HepG2 (cell line): Measurements from ENCODE around the gene C6orf62. TPM values are rescaled to one million over a fixed set of nuclear protein-coding genes. Genes with fewer than 3 reads are reported as not detected.

Experiments
- DNMT3B ChIP-seq: conservative IDR thresholded peaks from 2 replicates; pipeline ENCODE4 v1.6.1; 2016; ENCODE audit warnings: missing biosample characterization, control low read depth
- JARID2 ChIP-seq: sonication (generic); formaldehyde crosslinking; IDR thresholded peaks from 2 replicates; pipeline ENCODE4 v1.8.1; 2023; ENCODE audit warnings: missing genetic modification reagents, inconsistent platforms; ENCODE audit not compliant: insufficient replicate concordance
- MATR3 ChIP-seq: sonication (generic); formaldehyde crosslinking; IDR thresholded peaks from 2 replicates; pipeline ENCODE4 v1.4.0; 2020; ENCODE audit warnings: missing genetic modification reagents
- MXD4 ChIP-seq: IDR thresholded peaks from 2 replicates; pipeline ENCODE4 v1.6.1; 2016; ENCODE audit warnings: mild to moderate bottlenecking, missing biosample characterization, missing genetic modification reagents
- PPARG ChIP-seq: conservative IDR thresholded peaks from 2 replicates; pipeline ENCODE4 v1.6.1; 2016; ENCODE audit warnings: missing biosample characterization, missing genetic modification reagents
- SETDB1 ChIP-seq: sonication (generic); formaldehyde crosslinking; IDR thresholded peaks from 2 replicates; pipeline ENCODE4 v1.5.1; 2020; ENCODE audit warnings: missing genetic modification reagents, mild to moderate bottlenecking, borderline replicate concordance
- SP1 ChIP-seq, 2 experiments: fragments of 450-650 bp in 1 of 2; sonication (generic) in 1 of 2; formaldehyde crosslinking in 1 of 2; IDR thresholded peaks; 2 replicates each; pipeline versions ENCODE4 v1.4.0 to v1.6.1; 2016 to 2020; ENCODE audit warnings: missing genetic modification reagents in 1 of 2
- SRSF9 ChIP-seq: fragments of 200-400 bp; formaldehyde crosslinking; IDR thresholded peaks from 2 replicates; pipeline ENCODE4 v1.6.1; 2018; ENCODE audit warnings: borderline replicate concordance, mild to moderate bottlenecking, low read depth, low read length; ENCODE audit not compliant: insufficient read depth, poor library complexity, severe bottlenecking
- SSRP1 ChIP-seq: IDR thresholded peaks from 2 replicates; pipeline ENCODE4 v1.6.1; 2016; ENCODE audit warnings: control low read depth
- ZNF816 ChIP-seq: sonication (generic); formaldehyde crosslinking; IDR thresholded peaks from 2 replicates; pipeline ENCODE4 v1.8.0; 2022; ENCODE audit warnings: missing genetic modification reagents, mild to moderate bottlenecking, borderline replicate concordance
- polyA plus RNA-seq, 8 experiments: library from polyadenylated mRNA; depleted of rRNA in 3 of 8; stranded (reverse) in 7 of 8; unstranded in 1 of 8; fragments of >200 nt; fragmentation: Illumina TruSeq in 4 of 8; extraction: Trizol in 4 of 8; gene quantifications; 2 replicates each; pipeline versions ENCODE4 v1.2.1 to v1.2.3, GENCODE V29; 2011 to 2016; ENCODE audit warnings: low read depth in 4 of 8, missing spikeins in 1 of 8, mixed read lengths in 1 of 8; ENCODE audit not compliant: insufficient read depth in 1 of 8
- total RNA-seq, 5 experiments: library from RNA; depleted of rRNA; stranded (reverse); fragments of >200 nt; fragmentation: Illumina TruSeq; extraction: Trizol; gene quantifications; 2 replicates each; pipeline ENCODE4 v1.2.3, GENCODE V29; 2016; ENCODE audit warnings: low read depth in 1 of 5
- TF ChIP-seq, protein P1 (sequence below): sonication (generic); formaldehyde crosslinking; IDR thresholded peaks from 2 replicates; pipeline ENCODE4 v1.8.1; 2022; ENCODE audit warnings: mild to moderate bottlenecking, missing genetic modification reagents
- TF ChIP-seq, protein P2 (sequence below): sonication (generic); formaldehyde crosslinking; IDR thresholded peaks from 2 replicates; pipeline ENCODE4 v1.4.0; 2020; ENCODE audit warnings: low read depth, missing genetic modification reagents
- TF ChIP-seq, protein P3 (sequence below): sonication (generic); formaldehyde crosslinking; IDR thresholded peaks from 2 replicates; pipeline ENCODE4 v1.9.0; 2021; ENCODE audit warnings: missing genetic modification reagents, borderline replicate concordance
- TF ChIP-seq, protein P4 (sequence below): sonication (generic); formaldehyde crosslinking; IDR thresholded peaks from 2 replicates; pipeline ENCODE4 v1.4.0; 2020; ENCODE audit warnings: mild to moderate bottlenecking, low read depth, missing genetic modification reagents
- TF ChIP-seq, protein P5 (sequence below): sonication (generic); formaldehyde crosslinking; IDR thresholded peaks from 2 replicates; pipeline ENCODE4 v1.4.0; 2020; ENCODE audit warnings: mild to moderate bottlenecking, missing genetic modification reagents
- TF ChIP-seq, protein P6 (sequence below): conservative IDR thresholded peaks from 2 replicates; pipeline ENCODE4 v1.6.1; 2018; ENCODE audit warnings: missing genetic modification reagents

Gene C6orf62
- total and polyA plus RNA-seq, 2 of the 13 experiments (the other 11 are each of a cell fraction or from before 2014, with no cell fraction given) = 54.8 to 90.4 TPM

DNA sequence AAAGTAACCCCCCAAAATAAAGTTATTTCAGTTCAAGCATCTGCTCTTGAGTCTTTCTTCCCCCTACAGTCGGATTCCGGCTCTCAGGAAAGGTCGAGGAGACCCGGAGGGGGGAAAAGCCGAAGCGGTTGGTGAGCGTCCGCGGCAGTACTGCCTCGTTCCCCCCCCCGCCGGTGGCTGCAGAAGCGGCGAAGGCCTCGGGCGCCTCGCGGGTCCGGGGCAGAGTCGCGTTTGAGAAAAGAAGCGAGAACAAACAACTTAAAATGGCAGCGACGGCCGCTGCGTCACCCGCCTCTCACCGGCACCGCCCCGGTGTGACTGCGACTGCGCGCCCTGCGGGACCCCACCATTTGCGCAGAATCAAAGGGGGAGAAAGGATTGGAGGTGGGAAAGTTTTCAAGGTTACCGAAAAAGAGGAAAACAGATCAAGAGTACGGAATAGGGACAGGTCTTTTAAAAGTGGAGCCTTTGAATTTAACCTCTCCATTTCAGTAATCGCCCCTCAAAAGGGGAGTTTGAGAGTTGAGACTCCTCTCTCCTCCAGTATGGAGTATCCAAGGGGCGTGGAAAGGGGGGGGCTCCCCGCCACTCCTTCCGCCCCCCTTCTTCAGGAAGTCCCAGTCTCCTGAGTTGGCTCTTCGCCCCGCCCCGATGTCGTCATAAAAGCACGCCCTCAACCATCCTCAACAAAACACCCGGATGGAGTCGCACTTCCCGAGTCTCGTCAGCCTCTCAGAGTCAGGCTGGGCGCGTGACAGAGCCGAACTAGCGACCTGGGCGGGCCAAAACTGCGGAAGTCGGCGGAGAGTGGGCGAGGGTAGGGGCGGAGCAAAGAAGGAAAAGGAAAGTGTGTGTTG, 1.9 kb upstream of the C6orf62 start (continued):
- TF ChIP-seq SRSF9 (no peak), SP1 (IDR thresholded peaks at IDR 0.05) (peak; percentile 75; the same call in 1 of the 2 replicates), SP1 (CRISPR knock-in tag; IDR thresholded peaks at IDR 0.05) (peak; percentile 89), ZNF816 (CRISPR knock-in tag) (peak; percentile 97), SSRP1 (CRISPR knock-in tag) (no peak), MXD4 (CRISPR knock-in tag) (no peak), SETDB1 (CRISPR knock-in tag) (no peak), DNMT3B (peak; percentile 93), MATR3 (CRISPR knock-in tag) (no peak), JARID2 (CRISPR knock-in tag) (no peak), PPARG (CRISPR knock-in tag) (peak; percentile 71)
- TF ChIP-seq, protein P1, sequence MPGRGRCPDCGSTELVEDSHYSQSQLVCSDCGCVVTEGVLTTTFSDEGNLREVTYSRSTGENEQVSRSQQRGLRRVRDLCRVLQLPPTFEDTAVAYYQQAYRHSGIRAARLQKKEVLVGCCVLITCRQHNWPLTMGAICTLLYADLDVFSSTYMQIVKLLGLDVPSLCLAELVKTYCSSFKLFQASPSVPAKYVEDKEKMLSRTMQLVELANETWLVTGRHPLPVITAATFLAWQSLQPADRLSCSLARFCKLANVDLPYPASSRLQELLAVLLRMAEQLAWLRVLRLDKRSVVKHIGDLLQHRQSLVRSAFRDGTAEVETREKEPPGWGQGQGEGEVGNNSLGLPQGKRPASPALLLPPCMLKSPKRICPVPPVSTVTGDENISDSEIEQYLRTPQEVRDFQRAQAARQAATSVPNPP = no peak
- TF ChIP-seq, protein P2, sequence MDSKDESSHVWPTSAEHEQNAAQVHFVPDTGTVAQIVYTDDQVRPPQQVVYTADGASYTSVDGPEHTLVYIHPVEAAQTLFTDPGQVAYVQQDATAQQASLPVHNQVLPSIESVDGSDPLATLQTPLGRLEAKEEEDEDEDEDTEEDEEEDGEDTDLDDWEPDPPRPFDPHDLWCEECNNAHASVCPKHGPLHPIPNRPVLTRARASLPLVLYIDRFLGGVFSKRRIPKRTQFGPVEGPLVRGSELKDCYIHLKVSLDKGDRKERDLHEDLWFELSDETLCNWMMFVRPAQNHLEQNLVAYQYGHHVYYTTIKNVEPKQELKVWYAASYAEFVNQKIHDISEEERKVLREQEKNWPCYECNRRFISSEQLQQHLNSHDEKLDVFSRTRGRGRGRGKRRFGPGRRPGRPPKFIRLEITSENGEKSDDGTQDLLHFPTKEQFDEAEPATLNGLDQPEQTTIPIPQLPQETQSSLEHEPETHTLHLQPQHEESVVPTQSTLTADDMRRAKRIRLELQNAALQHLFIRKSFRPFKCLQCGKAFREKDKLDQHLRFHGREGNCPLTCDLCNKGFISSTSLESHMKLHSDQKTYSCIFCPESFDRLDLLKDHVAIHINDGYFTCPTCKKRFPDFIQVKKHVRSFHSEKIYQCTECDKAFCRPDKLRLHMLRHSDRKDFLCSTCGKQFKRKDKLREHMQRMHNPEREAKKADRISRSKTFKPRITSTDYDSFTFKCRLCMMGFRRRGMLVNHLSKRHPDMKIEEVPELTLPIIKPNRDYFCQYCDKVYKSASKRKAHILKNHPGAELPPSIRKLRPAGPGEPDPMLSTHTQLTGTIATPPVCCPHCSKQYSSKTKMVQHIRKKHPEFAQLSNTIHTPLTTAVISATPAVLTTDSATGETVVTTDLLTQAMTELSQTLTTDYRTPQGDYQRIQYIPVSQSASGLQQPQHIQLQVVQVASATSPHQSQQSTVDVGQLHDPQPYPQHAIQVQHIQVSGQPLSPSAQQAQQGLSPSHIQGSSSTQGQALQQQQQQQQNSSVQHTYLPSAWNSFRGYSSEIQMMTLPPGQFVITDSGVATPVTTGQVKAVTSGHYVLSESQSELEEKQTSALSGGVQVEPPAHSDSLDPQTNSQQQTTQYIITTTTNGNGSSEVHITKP (CRISPR knock-in tag) = peak; percentile 100
- TF ChIP-seq, protein P3, sequence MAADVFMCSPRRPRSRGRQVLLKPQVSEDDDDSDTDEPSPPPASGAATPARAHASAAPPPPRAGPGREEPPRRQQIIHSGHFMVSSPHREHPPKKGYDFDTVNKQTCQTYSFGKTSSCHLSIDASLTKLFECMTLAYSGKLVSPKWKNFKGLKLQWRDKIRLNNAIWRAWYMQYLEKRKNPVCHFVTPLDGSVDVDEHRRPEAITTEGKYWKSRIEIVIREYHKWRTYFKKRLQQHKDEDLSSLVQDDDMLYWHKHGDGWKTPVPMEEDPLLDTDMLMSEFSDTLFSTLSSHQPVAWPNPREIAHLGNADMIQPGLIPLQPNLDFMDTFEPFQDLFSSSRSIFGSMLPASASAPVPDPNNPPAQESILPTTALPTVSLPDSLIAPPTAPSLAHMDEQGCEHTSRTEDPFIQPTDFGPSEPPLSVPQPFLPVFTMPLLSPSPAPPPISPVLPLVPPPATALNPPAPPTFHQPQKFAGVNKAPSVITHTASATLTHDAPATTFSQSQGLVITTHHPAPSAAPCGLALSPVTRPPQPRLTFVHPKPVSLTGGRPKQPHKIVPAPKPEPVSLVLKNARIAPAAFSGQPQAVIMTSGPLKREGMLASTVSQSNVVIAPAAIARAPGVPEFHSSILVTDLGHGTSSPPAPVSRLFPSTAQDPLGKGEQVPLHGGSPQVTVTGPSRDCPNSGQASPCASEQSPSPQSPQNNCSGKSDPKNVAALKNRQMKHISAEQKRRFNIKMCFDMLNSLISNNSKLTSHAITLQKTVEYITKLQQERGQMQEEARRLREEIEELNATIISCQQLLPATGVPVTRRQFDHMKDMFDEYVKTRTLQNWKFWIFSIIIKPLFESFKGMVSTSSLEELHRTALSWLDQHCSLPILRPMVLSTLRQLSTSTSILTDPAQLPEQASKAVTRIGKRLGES (CRISPR knock-in tag) = 0 out of 2 replicates have a peak, but pooled peaks have one; percentile 28
- TF ChIP-seq, protein P4, sequence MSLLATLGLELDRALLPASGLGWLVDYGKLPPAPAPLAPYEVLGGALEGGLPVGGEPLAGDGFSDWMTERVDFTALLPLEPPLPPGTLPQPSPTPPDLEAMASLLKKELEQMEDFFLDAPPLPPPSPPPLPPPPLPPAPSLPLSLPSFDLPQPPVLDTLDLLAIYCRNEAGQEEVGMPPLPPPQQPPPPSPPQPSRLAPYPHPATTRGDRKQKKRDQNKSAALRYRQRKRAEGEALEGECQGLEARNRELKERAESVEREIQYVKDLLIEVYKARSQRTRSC = no peak
- TF ChIP-seq, protein P5, sequence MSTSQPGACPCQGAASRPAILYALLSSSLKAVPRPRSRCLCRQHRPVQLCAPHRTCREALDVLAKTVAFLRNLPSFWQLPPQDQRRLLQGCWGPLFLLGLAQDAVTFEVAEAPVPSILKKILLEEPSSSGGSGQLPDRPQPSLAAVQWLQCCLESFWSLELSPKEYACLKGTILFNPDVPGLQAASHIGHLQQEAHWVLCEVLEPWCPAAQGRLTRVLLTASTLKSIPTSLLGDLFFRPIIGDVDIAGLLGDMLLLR = no peak
- TF ChIP-seq, protein P6, sequence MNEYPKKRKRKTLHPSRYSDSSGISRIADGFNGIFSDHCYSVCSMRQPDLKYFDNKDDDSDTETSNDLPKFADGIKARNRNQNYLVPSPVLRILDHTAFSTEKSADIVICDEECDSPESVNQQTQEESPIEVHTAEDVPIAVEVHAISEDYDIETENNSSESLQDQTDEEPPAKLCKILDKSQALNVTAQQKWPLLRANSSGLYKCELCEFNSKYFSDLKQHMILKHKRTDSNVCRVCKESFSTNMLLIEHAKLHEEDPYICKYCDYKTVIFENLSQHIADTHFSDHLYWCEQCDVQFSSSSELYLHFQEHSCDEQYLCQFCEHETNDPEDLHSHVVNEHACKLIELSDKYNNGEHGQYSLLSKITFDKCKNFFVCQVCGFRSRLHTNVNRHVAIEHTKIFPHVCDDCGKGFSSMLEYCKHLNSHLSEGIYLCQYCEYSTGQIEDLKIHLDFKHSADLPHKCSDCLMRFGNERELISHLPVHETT (CRISPR knock-in tag) = no peak; the same call in none of the 2 replicates
